Right renal pelvis (tissue), 4 donors: ENCODE data around the gene TUBGCP3. TPM values are rescaled to one million over a fixed set of nuclear protein-coding genes. Genes with fewer than 3 reads are reported as not detected.
"Not testable (repeated sequence)": the region's sequence is repeated elsewhere in the genome, so short reads cannot be mapped to it uniquely, and the experiment has no call there.

ENCODE experiments used
- DNase-seq, 4 donors: peaks; one replicate each; pipeline ENCODE4 v3.0.0-alpha.2; 2013; ENCODE audit warnings: low read depth in 4 of 4, low spot score in 3 of 4, missing footprints in 1 of 4
- polyA plus RNA-seq, 4 donors: library from polyadenylated mRNA; unstranded; fragments of 120-200 nt; gene quantifications; one replicate each; pipeline ENCODE4 v1.2.1, GENCODE V29; 2013; ENCODE audit not compliant: insufficient read length in 4 of 4

Gene TUBGCP3
- polyA plus RNA-seq, 4 donors: 29.4 to 34.7 (median 33.5) TPM

- DNase-seq: no peak
Measured at GRCh38 chr13:112579310-112579843, 8.6 kb downstream of the TUBGCP3 start.

DNA sequence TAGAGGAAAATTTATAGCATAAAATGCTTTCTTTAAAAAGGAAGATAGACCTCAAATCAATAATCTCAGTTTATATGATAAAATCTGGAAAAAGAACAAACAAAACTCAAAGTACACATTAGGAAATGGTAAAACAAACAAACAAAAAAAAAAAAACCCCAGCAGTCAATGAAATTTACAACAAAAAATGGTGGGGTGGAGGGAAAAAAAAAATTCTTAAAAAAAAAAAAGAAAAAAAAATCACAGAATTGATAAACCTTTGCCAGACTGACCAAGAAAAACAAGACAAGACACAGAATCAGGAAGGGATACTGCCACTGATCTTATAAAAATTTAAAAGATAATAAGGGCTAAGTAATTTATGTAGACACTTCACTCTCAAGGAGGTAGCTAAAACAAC lies 11.2 kb downstream of the TUBGCP3 start:
- DNase-seq: no peak

DNA sequence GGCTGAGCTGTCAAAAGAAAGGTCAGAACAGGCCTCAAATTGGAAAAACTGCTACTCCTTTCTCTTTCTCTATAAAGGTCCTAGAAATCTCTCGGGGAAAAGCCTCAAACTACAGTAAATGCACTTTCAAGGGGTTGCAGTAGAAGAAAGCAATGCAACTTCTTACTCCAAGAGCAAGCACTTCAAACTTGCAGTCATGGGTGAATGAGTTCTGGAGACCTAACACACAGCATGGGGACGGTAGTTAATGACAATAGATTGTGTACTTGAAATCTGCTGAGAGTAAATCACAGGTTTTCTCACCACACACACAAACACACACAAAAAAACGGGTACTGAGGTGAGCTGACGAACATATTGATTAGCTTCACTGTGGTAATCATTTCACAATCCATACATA lies 11.8 kb downstream of the TUBGCP3 start:
- no peak for DNase-seq

DNA sequence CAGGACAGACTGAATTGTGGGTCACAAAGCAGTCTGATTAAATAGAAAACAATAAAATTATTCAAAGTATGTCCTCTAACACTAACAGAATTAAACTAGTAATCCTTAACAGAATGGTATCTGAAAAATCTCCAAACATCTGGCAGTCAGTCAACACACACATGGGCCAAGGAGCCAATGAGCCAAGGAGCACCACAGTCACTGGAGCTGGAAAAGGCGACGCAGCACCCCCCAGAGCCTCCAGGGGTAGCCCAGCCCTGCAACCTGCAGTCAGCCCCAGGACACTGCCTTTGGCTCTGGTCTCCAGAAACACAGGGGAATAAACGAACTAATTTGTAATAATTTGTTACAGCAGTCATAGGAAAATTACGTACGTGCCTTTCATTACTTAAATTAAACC lies 12.3 kb downstream of the TUBGCP3 start:
- no peak for DNase-seq

DNA sequence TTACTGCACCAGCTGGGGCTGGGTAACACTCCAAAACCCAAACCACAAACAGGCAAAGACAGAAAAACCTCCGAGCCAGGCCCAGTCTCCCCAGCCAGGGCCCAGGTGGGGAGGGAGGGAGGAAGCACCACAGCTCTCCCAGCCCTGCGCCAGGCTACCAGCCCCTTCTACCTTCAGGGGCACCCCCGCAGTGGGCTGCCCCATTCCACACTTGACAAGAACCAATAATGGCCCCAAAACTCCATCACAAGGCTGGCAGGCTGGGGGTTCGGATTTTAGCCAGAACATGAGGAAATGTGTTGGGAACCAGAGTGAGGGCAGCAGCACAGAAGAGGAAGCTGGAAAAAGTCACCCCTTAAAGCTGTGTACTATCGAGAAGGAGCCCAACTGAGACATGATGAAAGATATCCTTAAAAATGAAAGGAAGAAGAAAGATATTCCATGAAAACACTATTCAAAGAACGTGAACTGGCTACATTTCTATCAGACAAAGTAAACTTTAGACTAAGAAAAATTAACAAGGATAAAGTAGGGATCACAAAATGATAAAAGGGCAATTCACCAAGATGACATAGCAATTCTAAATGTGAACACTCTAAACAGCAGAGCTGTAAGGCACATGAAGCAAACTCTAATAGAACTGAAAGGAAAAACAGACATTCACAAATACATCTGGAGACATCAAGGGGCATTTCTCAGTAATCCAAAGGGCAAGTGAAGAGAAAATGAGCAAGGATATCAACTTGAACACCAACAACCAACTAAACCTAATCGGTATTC lies 12.9 kb downstream of the TUBGCP3 start:
- no peak for DNase-seq

DNA sequence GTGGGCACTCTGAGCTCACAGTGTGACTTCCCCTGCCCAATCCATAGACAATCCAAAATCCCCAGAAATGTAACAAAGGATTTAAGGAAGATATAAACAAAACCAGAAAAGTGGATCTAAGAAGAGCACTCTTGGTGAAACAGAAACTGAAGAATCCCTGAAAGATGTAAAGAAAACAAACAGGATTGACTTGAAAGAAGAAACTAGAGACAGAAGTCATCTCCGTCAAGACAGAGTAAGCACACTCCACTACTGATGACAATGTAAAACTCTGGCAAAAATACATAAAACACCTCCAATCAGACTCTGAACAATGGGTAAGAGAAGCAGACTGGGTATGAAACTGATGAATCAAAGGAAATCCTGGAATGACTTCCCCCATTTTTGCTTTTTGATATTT lies 13.5 kb downstream of the TUBGCP3 start:
- DNase-seq: no peak

DNA sequence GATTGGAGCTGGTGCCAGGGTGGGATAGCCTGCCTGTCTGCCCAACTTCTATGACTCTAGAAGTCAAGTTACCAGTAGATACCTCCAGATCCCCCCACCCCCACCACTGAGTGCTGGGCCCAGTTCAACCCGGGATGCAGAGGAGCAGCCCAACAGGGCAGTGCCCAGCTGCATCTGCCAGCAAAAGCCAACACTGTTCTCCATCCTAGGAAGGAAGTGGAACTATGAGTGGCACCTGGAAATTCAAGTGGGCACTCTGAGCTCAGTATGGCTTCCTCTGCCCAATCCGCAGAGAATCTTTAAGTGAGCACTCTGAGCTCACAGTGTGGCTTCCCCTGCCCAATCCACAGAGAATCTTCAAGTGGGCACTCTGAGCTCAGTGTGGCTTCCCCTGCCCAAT lies 14.2 kb downstream of the TUBGCP3 start:
- DNase-seq: no peak

GRCh38 chr13:112572366-112572765 lies 15.6 kb downstream of the TUBGCP3 start:
- no peak for DNase-seq

- DNase-seq: peak in 1 of 4 donors; percentile 33
Measured at GRCh38 chr13:112569821-112570220, 18.1 kb downstream of the TUBGCP3 start.

DNA sequence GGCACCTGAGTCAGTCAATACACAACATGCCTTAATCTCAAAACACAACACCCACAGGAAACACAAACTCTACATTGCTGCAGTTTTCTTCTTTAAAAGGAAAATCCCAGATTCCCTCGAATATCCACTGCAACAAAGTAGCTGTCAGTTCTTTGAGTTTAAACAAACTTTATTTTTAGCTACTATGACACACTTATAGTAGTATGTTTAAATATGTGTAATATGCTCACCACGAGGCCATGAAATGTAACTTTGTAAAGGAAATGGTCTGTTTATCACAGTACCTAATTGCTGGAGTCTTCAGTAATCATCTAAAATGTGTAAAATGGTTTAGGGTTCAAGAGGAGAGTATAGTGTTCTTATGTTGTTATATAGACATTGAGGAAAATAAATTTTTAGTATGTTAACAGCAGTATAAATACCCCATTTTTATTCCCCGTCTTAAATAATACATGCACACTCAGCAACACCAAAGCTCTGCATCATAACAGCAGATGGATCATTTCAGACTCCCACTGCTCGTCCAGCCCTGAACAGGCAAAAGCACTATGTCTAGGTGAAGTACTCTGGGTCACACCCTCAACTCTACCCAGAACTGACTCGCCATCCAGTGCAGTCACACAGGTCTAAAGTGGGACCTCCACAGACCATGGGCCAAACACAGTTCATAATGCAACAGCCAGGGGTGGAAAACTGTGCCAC lies 20.6 kb downstream of the TUBGCP3 start:
- no peak for DNase-seq

GRCh38 chr13:112562786-112563383 lies 25.1 kb downstream of the TUBGCP3 start:
- DNase-seq: no peak

DNA sequence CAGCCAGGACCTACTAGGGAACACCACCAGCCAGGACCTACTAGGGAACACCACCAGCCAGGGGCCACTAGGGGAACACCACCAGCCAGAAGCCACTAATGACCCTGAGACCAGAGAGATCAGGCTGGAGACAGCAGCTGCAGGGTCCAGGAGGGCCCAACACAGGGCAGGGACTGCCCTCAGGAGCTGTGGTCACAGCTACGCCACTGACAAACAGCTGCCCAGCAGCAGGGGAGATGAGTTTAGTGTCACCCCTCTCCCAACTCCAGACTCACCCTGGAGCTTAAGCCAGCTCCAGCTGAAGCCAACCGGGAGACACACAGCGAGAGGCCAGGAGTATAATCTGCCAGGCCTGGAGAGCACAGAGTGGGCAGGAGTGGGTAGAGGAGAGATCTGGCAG lies 25.7 kb downstream of the TUBGCP3 start:
- no peak for DNase-seq

- no peak for DNase-seq
Measured at GRCh38 chr13:112561478-112561877, 26.5 kb downstream of the TUBGCP3 start.

- no peak for DNase-seq
Measured at GRCh38 chr13:112558696-112559418, 29.1 kb downstream of the TUBGCP3 start.

- DNase-seq: no peak
Measured at GRCh38 chr13:112556600-112556999, 31.4 kb downstream of the TUBGCP3 start.

GRCh38 chr13:112554214-112554850 lies 33.6 kb downstream of the TUBGCP3 start:
- DNase-seq: no peak

DNA sequence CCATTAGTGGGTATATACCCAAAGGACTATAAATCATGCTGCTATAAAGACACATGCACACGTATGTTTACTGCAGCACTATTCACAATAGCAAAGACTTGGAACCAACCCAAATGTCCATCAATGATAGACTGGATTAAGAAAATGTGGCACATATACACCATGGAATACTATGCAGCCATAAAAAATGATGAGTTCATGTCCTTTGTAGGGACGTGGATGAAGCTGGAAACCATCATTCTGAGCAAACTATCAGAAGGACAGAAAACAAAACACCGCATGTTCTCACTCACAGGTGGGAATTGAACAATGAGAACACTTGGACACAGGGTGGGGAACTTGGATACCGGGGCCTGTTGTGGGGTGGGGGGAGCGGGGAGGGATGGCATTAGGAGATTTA lies 39.0 kb downstream of the TUBGCP3 start:
- DNase-seq: not testable (repeated sequence)

DNA sequence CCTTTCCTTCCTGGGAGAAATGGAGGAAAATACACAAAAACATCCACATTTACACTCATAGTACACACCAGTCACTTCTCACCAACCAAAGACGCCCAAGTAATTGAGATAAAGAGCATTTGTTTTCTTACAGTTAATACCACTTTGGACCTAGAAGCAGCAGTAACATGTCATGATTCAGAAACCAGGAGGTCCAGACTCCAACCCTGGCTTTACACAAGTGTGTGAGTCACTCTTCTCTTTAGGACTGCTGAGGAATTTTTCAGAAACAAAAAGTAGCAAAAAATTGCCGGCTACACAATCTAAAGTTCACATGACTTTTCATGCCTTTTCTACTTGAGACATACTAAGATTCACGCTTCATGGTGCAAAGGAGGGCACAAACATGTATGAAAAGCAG lies 42.1 kb downstream of the TUBGCP3 start:
- DNase-seq: no peak

DNA sequence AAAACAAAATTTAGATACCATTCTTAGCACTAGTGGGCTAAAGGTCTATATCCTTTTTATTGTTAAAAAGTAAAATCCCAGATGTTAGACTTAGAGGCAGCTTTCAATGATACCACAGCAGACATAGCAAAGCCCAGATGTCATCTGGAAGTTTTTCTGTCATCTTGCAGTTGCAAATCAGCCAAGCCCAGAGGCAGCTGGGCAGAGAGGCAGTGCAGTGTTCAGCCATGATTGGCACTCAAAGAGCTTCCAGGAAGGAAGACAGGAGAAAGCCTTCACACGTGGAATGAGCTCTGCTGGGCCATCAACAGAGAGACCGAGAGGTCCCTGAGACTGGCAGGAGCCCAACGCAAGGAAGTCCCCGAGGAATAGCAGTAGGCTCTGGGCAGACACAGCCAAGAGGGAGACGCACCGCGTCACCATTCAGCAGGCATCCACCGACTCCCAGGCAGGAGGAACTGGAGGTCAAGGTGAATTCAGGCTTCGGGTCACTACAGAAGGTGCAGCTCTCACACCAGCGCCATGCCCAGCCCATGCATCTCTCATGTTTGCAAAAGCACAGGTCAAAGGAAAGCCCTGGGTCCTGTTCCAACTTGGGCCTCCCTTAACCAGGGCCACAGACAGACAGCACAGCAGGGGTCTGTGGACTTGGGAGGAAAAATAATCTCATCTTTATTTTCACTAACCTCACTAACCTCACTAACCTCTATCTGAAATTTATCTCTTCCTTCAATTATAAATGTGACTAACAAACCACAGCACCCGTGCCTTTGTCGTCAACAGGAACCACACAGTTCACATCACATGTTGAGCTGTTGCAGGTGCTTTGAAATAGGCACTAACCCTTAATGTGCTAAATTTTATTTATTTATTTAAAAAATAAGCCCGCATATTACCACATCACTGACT lies 54.9 kb downstream of the TUBGCP3 start:
- no peak for DNase-seq
